H1 (cell line): Measurements from ENCODE around the gene MPST. TPM values are rescaled to one million over a fixed set of nuclear protein-coding genes. Genes with fewer than 3 reads are reported as not detected.

Source experiments
- CHD1 ChIP-seq: IDR thresholded peaks from 2 replicates; pipeline ENCODE4 v1.6.1; 2012; ENCODE audit warnings: low read depth, low read length, improper control_type of control experiment
- TCF12 ChIP-seq: IDR thresholded peaks from 2 replicates; pipeline ENCODE4 v1.6.1; 2011; ENCODE audit warnings: low read depth, mild to moderate bottlenecking, low read length
- polyA plus RNA-seq, 7 experiments: library from polyadenylated mRNA; depleted of rRNA in 3 of 7; stranded (reverse) in 5 of 7; unstranded in 2 of 7; fragments of >200 nt in 5 of 7; fragments of 200-250 nt in 2 of 7; gene quantifications; 1 replicate in 5 of 7; 2 replicates in 1 of 7; 4 replicates in 1 of 7; pipeline versions ENCODE4 v1.2.1 to v1.2.3, GENCODE V29; 2011 to 2013; ENCODE audit warnings: missing spikeins in 2 of 7, mixed read lengths in 2 of 7
- small RNA-seq: library from polyadenylated mRNA; stranded (forward); fragments of <200 nt; extraction: miRNeasy Mini kit (QIAGEN cat#:217004); gene quantifications from one replicate; pipeline ENCODE3, GENCODE V24; 2013; ENCODE audit not compliant: insufficient read depth
- total RNA-seq: library from RNA; stranded (reverse); fragmentation: NEBNext Ultra II Directional; extraction: Animal tissue kit (Norgen Biotek cat#: 25700); gene quantifications from 2 replicates; pipeline ENCODE4 v1.2.1, GENCODE V29; 2021

MPST gene
- total and polyA plus RNA-seq, 2 of the 8 experiments (the other 6 are each of a cell fraction or from before 2014, with no cell fraction given): 86.0 to 124 TPM

GRCh38 chr22:37079158-37079557, 59.6 kb downstream of the MPST start (continued):
- TF ChIP-seq TCF12: no peak
- no peak for TF ChIP-seq CHD1

Small RNA genes lying within 50 kb of the gene (small RNA-seq; reads per million reads assigned to genes)
- gene RF00019: not detected

Other genes starting within 250 kb of the MPST start
- gene IFT27, start 243.6 kb upstream of the MPST start, total RNA-seq: 44.0 and 46.2 TPM in 2 replicates
- gene IFT27, start 243.6 kb upstream of the MPST start, polyA plus RNA-seq (2011; rRNA removed): 36.4 and 43.9 TPM in 2 replicates
- gene PVALB, start 202.7 kb upstream of the MPST start, total RNA-seq: 1.7 and 3.2 TPM in 2 replicates
- 3.6 and 5.4 TPM in 2 replicates for gene PVALB, start 202.7 kb upstream of the MPST start, polyA plus RNA-seq (2011; rRNA removed)
- not detected in 2 replicates for gene NCF4, start 158.7 kb upstream of the MPST start, total RNA-seq
- 0.20 TPM in 1 of 2 replicates, not detected in the other for gene NCF4, start 158.7 kb upstream of the MPST start, polyA plus RNA-seq (2011; rRNA removed)
- gene CSF2RB, start 106.1 kb upstream of the MPST start, total RNA-seq: not detected in 2 replicates
- gene CSF2RB, start 106.1 kb upstream of the MPST start, polyA plus RNA-seq (2011; rRNA removed): 0.02 TPM in 1 of 2 replicates, not detected in the other
- gene TST, start 295 bp upstream of the MPST start, total RNA-seq: 22.6 and 23.6 TPM in 2 replicates
- 61.6 and 82.8 TPM in 2 replicates for gene TST, start 295 bp upstream of the MPST start, polyA plus RNA-seq (2011; rRNA removed)
- 35.8 and 39.4 TPM in 2 replicates for gene KCTD17, start 32.0 kb downstream of the MPST start, total RNA-seq
- 44.0 and 69.0 TPM in 2 replicates for gene KCTD17, start 32.0 kb downstream of the MPST start, polyA plus RNA-seq (2011; rRNA removed)
- gene TMPRSS6, start 90.0 kb downstream of the MPST start, total RNA-seq: not detected in 2 replicates
- 0.02 and 0.05 TPM in 2 replicates for gene TMPRSS6, start 90.0 kb downstream of the MPST start, polyA plus RNA-seq (2011; rRNA removed)
- gene IL2RB, start 130.2 kb downstream of the MPST start, total RNA-seq: 0.67 and 1.3 TPM in 2 replicates
- 0.67 and 1.1 TPM in 2 replicates for gene IL2RB, start 130.2 kb downstream of the MPST start, polyA plus RNA-seq (2011; rRNA removed)
- 3.1 and 4.6 TPM in 2 replicates for gene C1QTNF6, start 168.5 kb downstream of the MPST start, total RNA-seq
- 5.9 and 6.5 TPM in 2 replicates for gene C1QTNF6, start 168.5 kb downstream of the MPST start, polyA plus RNA-seq (2011; rRNA removed)
- gene SSTR3, start 192.7 kb downstream of the MPST start, total RNA-seq: 0.22 and 0.54 TPM in 2 replicates
- 0.61 and 0.77 TPM in 2 replicates for gene SSTR3, start 192.7 kb downstream of the MPST start, polyA plus RNA-seq (2011; rRNA removed)
- 2.1 and 2.3 TPM in 2 replicates for gene RAC2, start 224.5 kb downstream of the MPST start, total RNA-seq
- gene RAC2, start 224.5 kb downstream of the MPST start, polyA plus RNA-seq (2011; rRNA removed): 4.3 and 6.1 TPM in 2 replicates